K562 (cell line): ENCODE data around the gene MIER2. TPM values are rescaled to one million over a fixed set of nuclear protein-coding genes. Genes with fewer than 3 reads are reported as not detected.

Experiments
- ATAC-seq: fragments of 200-7000 bp; cut with Tn5 transposase; 3 replicates; pipeline ENCODE4 v1.9.1; 2020; ENCODE audit warnings: moderate library complexity
- BruUV-seq: library from RNA; stranded (reverse); fragments of 400-500 nt; replicated peaks from 2 replicates; lab custom pipeline; 2021; lab: Mats Ljungman, UMichigan
- CTCF ChIA-PET: fragments of 300-600 bp; formaldehyde crosslinking; extraction: SDS; loops from one replicate; lab custom pipeline; 2021; ENCODE audit warnings: low intra/inter-chr PET ratio; lab: Yijun Ruan, JAX
- POLR2A ChIA-PET: fragments of 300-600, 350-650 bp; sonication (Branson Sonifier 250); formaldehyde crosslinking; extraction: SDS; loops from one replicate; lab custom pipeline; 2021; ENCODE audit warnings: antibody characterized with exemption, inconsistent platforms; lab: Yijun Ruan, JAX
- DNase-seq, 4 experiments: peaks; one replicate each; pipeline versions ENCODE4 v3.0.0 to v3.0.0-alpha.2; 2011 to 2018; ENCODE audit warnings: low spot score in 3 of 4, mixed read lengths in 3 of 4; ENCODE audit errors: extremely low read depth in 1 of 4
- FAIRE-seq: peaks from 2 replicates; lab custom pipeline; 2011; peaks lifted over from hg19 to GRCh38; lab: Jason Lieb, UNC
- H2AFZ ChIP-seq: 2 replicates; pipeline ENCODE4 v1.6.0; 2011; ENCODE audit warnings: low read depth, low read length, control low read depth, inconsistent platforms
- H3K27ac ChIP-seq: fragments of 200-600 bp; 3 replicates; pipeline ENCODE4 v1.8.0; 2011; ENCODE audit warnings: low read depth, mild to moderate bottlenecking, control low read depth, inconsistent platforms, low read length, moderate library complexity, mixed read lengths; ENCODE audit errors: extremely low read depth
- H3K27me3 ChIP-seq, 2 experiments: fragments of 300-600 bp in 1 of 2; 2 replicates in 1 of 2; 3 replicates in 1 of 2; pipeline versions ENCODE4 v1.6.0 to v1.8.0; 2011; ENCODE audit warnings: inconsistent platforms in 2 of 2, low read length in 2 of 2, mild to moderate bottlenecking in 1 of 2, mixed read lengths in 1 of 2, moderate library complexity in 1 of 2; ENCODE audit not compliant: control insufficient read depth in 2 of 2, insufficient read depth in 2 of 2
- H3K36me3 ChIP-seq: fragments of 300-600 bp; 3 replicates; pipeline ENCODE4 v1.8.0; 2011; ENCODE audit warnings: mild to moderate bottlenecking, low read length, inconsistent platforms; ENCODE audit not compliant: control insufficient read depth, insufficient read depth
- H3K4me1 ChIP-seq, 2 experiments: fragments of 200-600 bp in 1 of 2; replicated peaks in 1 of 2; 2 replicates in 1 of 2; 3 replicates in 1 of 2; pipeline versions ENCODE4 v1.5.1 to v1.8.0; 2011; ENCODE audit warnings: inconsistent platforms in 2 of 2, low read length in 2 of 2, mild to moderate bottlenecking in 1 of 2, mixed read lengths in 1 of 2, moderate library complexity in 1 of 2; ENCODE audit not compliant: control insufficient read depth in 2 of 2, insufficient read depth in 2 of 2
- H3K4me2 ChIP-seq: 2 replicates; pipeline ENCODE4 v1.6.1; 2011; ENCODE audit warnings: low read length, control low read depth, inconsistent platforms, mixed read lengths; ENCODE audit not compliant: insufficient read depth
- H3K4me3 ChIP-seq: fragments of 200-600 bp; sonication (generic), shearing (Covaris generic); 2 replicates; pipeline ENCODE4 v1.5.1; 2016; ENCODE audit warnings: control low read depth, inconsistent platforms
- H3K79me2 ChIP-seq: fragments of 200-600 bp; 3 replicates; pipeline ENCODE4 v1.8.0; 2011; ENCODE audit warnings: low read length, inconsistent platforms; ENCODE audit not compliant: control insufficient read depth, insufficient read depth
- H3K9ac ChIP-seq, 2 experiments: 2 replicates each; pipeline versions ENCODE4 v1.6.0 to v1.6.1; 2011; ENCODE audit warnings: low read depth in 2 of 2, low read length in 2 of 2, control low read depth in 1 of 2, inconsistent platforms in 1 of 2, mild to moderate bottlenecking in 1 of 2, mixed read lengths in 1 of 2; ENCODE audit not compliant: insufficient read depth in 1 of 2
- H3K9me1 ChIP-seq: one replicate; pipeline ENCODE4 v1.6.0; 2011; ENCODE audit warnings: inconsistent platforms, mild to moderate bottlenecking, low read length, moderate library complexity; ENCODE audit not compliant: control insufficient read depth, insufficient read depth
- H3K9me3 ChIP-seq: replicated peaks from 2 replicates; pipeline ENCODE4 v1.5.1; 2011; ENCODE audit warnings: low read depth, low read length, inconsistent platforms; ENCODE audit not compliant: control insufficient read depth, insufficient read depth
- H4K20me1 ChIP-seq: replicated peaks from 2 replicates; pipeline ENCODE4 v1.6.1; 2011; ENCODE audit warnings: low read length, inconsistent platforms, mixed read lengths; ENCODE audit not compliant: control insufficient read depth, insufficient read depth
- CHD2 ChIP-seq: IDR thresholded peaks from 2 replicates; pipeline ENCODE4 v1.6.1; 2011; ENCODE audit warnings: low read depth, low read length
- ELF2 ChIP-seq: fragments of 250-450 bp; sonication (Bioruptor Pico); IDR thresholded peaks from 2 replicates; pipeline ENCODE4 v1.5.0; 2021; ENCODE audit warnings: mild to moderate bottlenecking
- GABPB1 ChIP-seq: sonication (generic); formaldehyde crosslinking; IDR thresholded peaks from 2 replicates; pipeline ENCODE4 v1.8.0; 2022; ENCODE audit warnings: mild to moderate bottlenecking, missing genetic modification reagents
- IRF2 ChIP-seq: sonication (generic); formaldehyde crosslinking; IDR thresholded peaks from 2 replicates; pipeline ENCODE4 v1.8.1; 2022; ENCODE audit warnings: mild to moderate bottlenecking, missing genetic modification reagents
- NR2C2 ChIP-seq, 2 experiments: fragments of 200-800 bp in 1 of 2; sonication (Bioruptor generic) in 1 of 2; sonication (generic) in 1 of 2; formaldehyde crosslinking in 1 of 2; IDR thresholded peaks; 2 replicates each; pipeline versions ENCODE4 v1.6.1 to v1.8.0; 2016 to 2022; ENCODE audit warnings: mild to moderate bottlenecking in 1 of 2, missing compliant biosample characterization in 1 of 2, missing genetic modification characterization in 1 of 2, missing genetic modification reagents in 1 of 2
- PBX2 ChIP-seq, 2 experiments: IDR thresholded peaks in 1 of 2; conservative IDR thresholded peaks in 1 of 2; 2 replicates each; pipeline ENCODE4 v1.6.1; 2016; ENCODE audit warnings: low read depth in 2 of 2, mild to moderate bottlenecking in 1 of 2, missing compliant biosample characterization in 1 of 2, missing genetic modification characterization in 1 of 2, moderate library complexity in 1 of 2
- RBM15 ChIP-seq: fragments of 200-400 bp; formaldehyde crosslinking; IDR thresholded peaks from 2 replicates; pipeline ENCODE4 v1.6.1; 2018; ENCODE audit warnings: mild to moderate bottlenecking, low read length, moderate library complexity; ENCODE audit not compliant: insufficient read depth
- RHOXF2B ChIP-seq: fragments of 250-450 bp; sonication (Bioruptor Pico); conservative IDR thresholded peaks from 2 replicates; pipeline ENCODE4 v1.5.1; 2021
- SAFB2 ChIP-seq: fragments of 200-400 bp; formaldehyde crosslinking; IDR thresholded peaks from 2 replicates; pipeline ENCODE4 v1.6.1; 2018; ENCODE audit warnings: borderline replicate concordance, low read length, low read depth, moderate library complexity; ENCODE audit not compliant: severe bottlenecking
- ZNF318 ChIP-seq, 2 experiments: fragments of 450-650 bp; IDR thresholded peaks; 2 replicates each; pipeline ENCODE4 v1.6.1; 2016; ENCODE audit warnings: mild to moderate bottlenecking in 2 of 2, borderline replicate concordance in 1 of 2, low read depth in 1 of 2, moderate library complexity in 1 of 2
- ZNF699 ChIP-seq: fragments of 250-450 bp; sonication (Bioruptor Pico); IDR thresholded peaks from 2 replicates; pipeline ENCODE4 v1.8.0; 2021; ENCODE audit warnings: mild to moderate bottlenecking, moderate library complexity; ENCODE audit not compliant: insufficient replicate concordance
- WGBS: fragments of 100-300 bp; shearing (Covaris generic); methylation state at CpG from one replicate; pipeline ENCODE4 v1.1.6; 2016; ENCODE audit warnings: low coverage, mixed read lengths; ENCODE audit not compliant: insufficient coverage; ENCODE audit errors: missing lambda C conversion rate; 5-methylcytosine and 5-hydroxymethylcytosine counted together
- in situ Hi-C: fragments of 300-500 bp; cut with MboI; formaldehyde crosslinking; loops from 4 replicates; pipeline ENCODE4 v1.15.0; 2018; ENCODE audit warnings: inconsistent platforms, mixed read lengths
- intact Hi-C: fragments of 100-400 bp; cut with micrococcal nuclease; formaldehyde crosslinking; loops from 2 replicates; pipeline ENCODE4 v1.14.2; 2022
- polyA plus RNA-seq, 8 experiments: library from polyadenylated mRNA; depleted of rRNA in 4 of 8; stranded (reverse) in 5 of 8; unstranded in 3 of 8; fragments of >200 nt; fragmentation: Nextera tagmentation in 2 of 8; fragmentation: Illumina TruSeq in 1 of 8; extraction: Ambion mirVana in 2 of 8; extraction: Trizol in 1 of 8; gene quantifications; 2 replicates each; pipeline versions ENCODE4 v1.2.1 to v1.2.3, GENCODE V29; 2011 to 2014; ENCODE audit warnings: inconsistent platforms in 1 of 8, missing spikeins in 1 of 8
- total RNA-seq, 7 experiments: library from RNA; depleted of rRNA in 6 of 7; stranded (reverse); fragments of >200 nt in 6 of 7; fragmentation: Illumina TruSeq in 2 of 7; extraction: Trizol in 2 of 7; gene quantifications; 2 replicates each; pipeline versions ENCODE4 v1.2.1 to v1.2.3, GENCODE V29; 2011 to 2021; ENCODE audit warnings: low replicate concordance in 1 of 7

MIER2 gene
- total and polyA plus RNA-seq, 9 of the 15 experiments (the other 6 are each of a cell fraction or from before 2014, with no cell fraction given) = 0.46 to 34.7 (median 15.6) TPM

GRCh38 chr19:362154-362553 is 17.6 kb upstream of the MIER2 start:
- Histone ChIP-seq H2AFZ (no peak overlapping the region), H3K4me2 (no peak overlapping the region), H3K4me1 (no peaks in the 10 kb centered on the region; a peak in 2 of 5 replicates), H3K4me3 (no peak overlapping the region), H3K36me3 (no peaks in the 10 kb centered on the region), H3K9me3 (no peaks in the 10 kb centered on the region), H3K27me3 (peaks cover 25 to 68% of the 10 kb centered on the region in 2 experiments), H3K27ac (no peak overlapping the region), H4K20me1 (no peaks in the 10 kb centered on the region), H3K79me2 (no peaks in the 10 kb centered on the region), H3K9ac (no peak overlapping the region), H3K9me1 (no peaks in the 10 kb centered on the region)
- BruUV-seq = no TSS peak
- ChIA-PET CTCF (no interaction called here), POLR2A (interaction anchor here (0.6 to 1.0 kb wide), 3 partner anchors 12 to 758 kb away, joined by 3 to 5 read pairs (median 3); no protein-coding TSS in a partner anchor)
- FAIRE-seq (no peak), ATAC-seq (no peak), DNase-seq (no peak)
- WGBS = 23% methylated on average over 11 of the region's 11 CpGs
- in situ Hi-C loops (no loop called here), intact Hi-C loops (no loop called here)
- TF ChIP-seq RHOXF2B (CRISPR knock-in tag) = no peak
- TF ChIP-seq IRF2 (CRISPR knock-in tag) = no peak
- TF ChIP-seq GABPB1 (CRISPR knock-in tag) = no peak
- TF ChIP-seq CHD2 = no peak
- TF ChIP-seq SAFB2 = no peak
- TF ChIP-seq ZNF318 (IDR thresholded peaks at IDR 0.05; ENCODE audit: borderline replicate concordance in 1 of 2, low read depth in 1 of 2) = no peak
- TF ChIP-seq RBM15 = no peak
- TF ChIP-seq NR2C2 (CRISPR knock-in tag; IDR thresholded peaks at IDR 0.05) = no peak
- TF ChIP-seq NR2C2 (tag; IDR thresholded peaks at IDR 0.05) = no peak
- TF ChIP-seq ZNF699 (CRISPR knock-in tag) = no peak
- no peak for TF ChIP-seq PBX2 (CRISPR knock-in tag; IDR thresholded peaks at IDR 0.05; ENCODE audit: low read depth)
- TF ChIP-seq PBX2 (tag; conservative IDR thresholded peaks at IDR 0.05; ENCODE audit: low read depth) = no peak
- no peak for TF ChIP-seq ELF2 (CRISPR knock-in tag)
